OCI-LY3 (cell line): ENCODE data around the gene GPER1.

Experiments
- CTCF ChIP-seq: fragments of 200-600, 300-600 bp; sonication (generic); IDR thresholded peaks from 2 replicates; pipeline ENCODE4 v1.5.1; 2014; ENCODE audit warnings: antibody characterized with exemption, low read length, low read depth
- EZH2phosphoT487 ChIP-seq: fragments of 200-600 bp; shearing (Covaris generic); IDR thresholded peaks from 2 replicates; pipeline ENCODE4 v1.6.1; 2018; ENCODE audit warnings: antibody characterized with exemption, mixed run types, low read depth

- TF ChIP-seq CTCF (no peak), EZH2phosphoT487 (no peak)
These were observed 36.3 kb downstream of the GPER1 start for GRCh38 chr7:1124164-1124563.
